ELR (cell line): ENCODE measurements around the gene DPYSL5.
"Not testable (repeated sequence)": the region's sequence is repeated elsewhere in the genome, so short reads cannot be mapped to it uniquely, and the experiment has no call there.

Experiments
- DNase-seq: peaks from one replicate; pipeline ENCODE4 v3.0.0-alpha.2; 2015; ENCODE audit warnings: low read depth

DPYSL5 gene

DNA sequence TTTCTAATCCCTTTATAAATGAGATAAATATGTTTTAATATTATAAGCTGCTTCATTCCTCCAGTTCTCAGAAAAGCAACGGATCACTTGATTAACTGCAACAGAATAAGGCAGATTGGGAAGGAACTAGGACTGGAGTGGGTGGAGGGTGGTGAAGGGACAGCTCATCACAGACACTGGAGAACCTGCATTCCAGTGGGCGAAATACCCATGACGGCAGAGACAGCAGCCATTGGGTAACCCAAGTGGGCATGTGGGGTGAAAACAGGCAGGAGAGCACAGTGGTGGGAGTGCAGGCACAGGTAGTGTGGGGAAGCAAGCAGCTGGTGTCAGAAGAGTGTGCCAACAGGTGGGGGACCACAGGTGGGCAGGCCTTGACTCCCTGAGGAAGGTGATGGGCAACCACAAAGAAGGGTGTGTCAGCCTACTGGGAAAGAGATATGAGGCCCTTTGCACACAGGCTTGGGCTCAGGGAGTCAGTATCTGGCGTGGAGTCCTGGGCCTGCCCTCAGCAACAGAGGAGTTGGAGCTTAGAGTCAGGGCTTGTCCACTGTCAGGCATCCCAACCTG lies 27.2 kb downstream of the DPYSL5 start:
- DNase-seq, result no peak

DNA sequence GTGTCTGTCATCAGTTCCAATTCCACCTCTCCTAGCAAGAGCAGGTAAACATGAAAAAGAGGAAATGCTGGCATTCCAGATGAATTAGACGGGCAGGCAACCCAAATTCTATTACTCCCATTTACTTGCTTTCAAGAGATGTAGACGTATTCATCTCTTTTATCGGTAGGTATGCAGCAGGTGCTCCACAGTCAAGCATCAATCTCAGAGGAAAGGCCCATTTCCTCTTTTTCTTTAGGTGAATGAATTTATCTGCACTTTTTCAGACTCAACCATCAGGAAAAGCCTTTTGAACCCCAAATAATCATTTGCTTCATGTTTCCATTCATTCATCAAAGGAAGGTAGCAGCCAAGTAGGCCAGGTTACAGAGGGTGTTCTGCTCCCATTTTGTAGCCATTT lies 27.9 kb downstream of the DPYSL5 start:
- no peak for DNase-seq

DNA sequence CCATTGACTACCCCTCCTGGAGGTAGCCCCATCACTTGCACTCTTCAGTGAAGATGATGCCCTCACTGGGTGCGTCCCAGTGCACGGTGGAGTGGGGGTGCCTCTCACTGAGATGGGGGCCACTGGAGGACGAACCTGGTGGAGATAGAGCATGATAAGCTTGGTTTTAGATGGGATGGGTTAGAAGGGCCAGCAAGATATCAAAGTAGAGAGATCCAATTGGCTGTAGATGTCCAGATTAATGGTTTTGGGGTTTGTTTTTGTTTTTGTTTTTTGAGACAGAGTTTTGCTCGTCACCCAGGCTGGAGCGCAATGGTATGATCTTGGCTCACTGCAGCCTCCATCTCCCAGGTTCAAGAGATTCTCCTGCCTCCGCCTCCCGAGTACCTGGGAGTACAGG lies 28.3 kb downstream of the DPYSL5 start:
- no peak for DNase-seq

- DNase-seq, result no peak
Measured at GRCh38 chr2:26877276-26877675, 29.3 kb downstream of the DPYSL5 start.

DNA sequence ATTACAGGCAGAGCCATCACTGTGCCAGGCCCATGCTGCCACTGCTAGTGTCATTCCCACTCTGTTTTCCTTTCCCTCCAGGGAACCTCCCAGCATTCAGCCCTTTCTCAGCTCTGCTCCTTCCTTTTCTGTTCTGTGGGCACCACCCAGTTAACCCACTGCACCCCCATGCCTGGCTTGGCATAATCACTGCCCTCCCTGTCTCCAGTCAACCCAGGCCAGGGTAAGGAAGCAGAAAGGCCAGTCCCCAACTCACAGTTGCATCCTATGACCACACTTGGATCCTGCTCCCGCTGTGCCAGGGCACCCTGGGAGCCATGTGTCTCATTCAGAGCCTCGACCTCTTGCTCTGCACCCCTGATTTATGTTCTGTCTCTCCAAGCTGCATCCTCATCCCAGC lies 32.2 kb downstream of the DPYSL5 start:
- no peak for DNase-seq

GRCh38 chr2:26880910-26881435 lies 33.0 kb downstream of the DPYSL5 start:
- DNase-seq, result no peak

- not testable (repeated sequence) for DNase-seq
Measured at GRCh38 chr2:26882220-26882619, 34.3 kb downstream of the DPYSL5 start.

GRCh38 chr2:26883956-26884355 lies 36.0 kb downstream of the DPYSL5 start:
- DNase-seq, result no peak

DNA sequence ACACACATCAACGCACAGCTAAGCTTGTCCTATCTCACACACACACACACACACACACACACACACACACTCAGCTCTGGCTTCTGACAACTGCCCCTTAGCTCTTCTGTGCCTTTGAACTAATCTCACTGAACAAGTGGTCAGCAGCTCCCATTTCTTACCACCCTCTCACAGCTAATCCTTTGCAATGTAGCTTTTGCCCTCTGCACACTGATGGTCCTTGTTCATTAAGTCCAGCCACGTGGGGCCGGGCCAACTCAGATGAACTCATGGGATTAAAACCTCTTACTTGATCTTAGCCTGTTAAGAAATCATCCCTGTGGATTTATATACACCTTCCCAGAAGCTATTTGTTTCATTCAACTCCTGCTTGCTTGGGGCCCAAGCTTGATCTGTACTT lies 36.6 kb downstream of the DPYSL5 start:
- no peak for DNase-seq

- DNase-seq, result no peak
Measured at GRCh38 chr2:26885651-26886329, 37.9 kb downstream of the DPYSL5 start.

GRCh38 chr2:26886736-26887135 lies 38.8 kb downstream of the DPYSL5 start:
- DNase-seq, result no peak

GRCh38 chr2:26887151-26887550 lies 39.2 kb downstream of the DPYSL5 start:
- DNase-seq, result no peak

DNA sequence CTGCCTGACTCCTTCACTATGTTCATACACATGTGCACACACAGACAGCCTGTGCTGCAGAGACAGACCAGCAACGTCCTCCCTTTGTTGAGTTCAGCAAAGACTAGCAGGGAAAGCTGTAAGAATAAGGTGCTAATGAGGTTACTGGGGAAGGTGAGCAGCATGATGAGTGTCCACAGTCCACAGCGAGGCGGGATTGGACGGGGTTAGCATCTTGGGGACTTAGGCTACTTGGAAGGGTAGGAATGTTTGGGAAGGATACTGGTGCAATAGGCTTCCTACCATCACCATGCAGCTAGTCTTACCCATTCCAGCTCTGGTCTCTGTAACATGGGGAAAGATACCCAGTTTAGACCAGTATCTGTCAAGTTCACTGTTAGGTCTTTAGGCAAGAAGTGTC lies 41.9 kb downstream of the DPYSL5 start:
- DNase-seq, result no peak

DNA sequence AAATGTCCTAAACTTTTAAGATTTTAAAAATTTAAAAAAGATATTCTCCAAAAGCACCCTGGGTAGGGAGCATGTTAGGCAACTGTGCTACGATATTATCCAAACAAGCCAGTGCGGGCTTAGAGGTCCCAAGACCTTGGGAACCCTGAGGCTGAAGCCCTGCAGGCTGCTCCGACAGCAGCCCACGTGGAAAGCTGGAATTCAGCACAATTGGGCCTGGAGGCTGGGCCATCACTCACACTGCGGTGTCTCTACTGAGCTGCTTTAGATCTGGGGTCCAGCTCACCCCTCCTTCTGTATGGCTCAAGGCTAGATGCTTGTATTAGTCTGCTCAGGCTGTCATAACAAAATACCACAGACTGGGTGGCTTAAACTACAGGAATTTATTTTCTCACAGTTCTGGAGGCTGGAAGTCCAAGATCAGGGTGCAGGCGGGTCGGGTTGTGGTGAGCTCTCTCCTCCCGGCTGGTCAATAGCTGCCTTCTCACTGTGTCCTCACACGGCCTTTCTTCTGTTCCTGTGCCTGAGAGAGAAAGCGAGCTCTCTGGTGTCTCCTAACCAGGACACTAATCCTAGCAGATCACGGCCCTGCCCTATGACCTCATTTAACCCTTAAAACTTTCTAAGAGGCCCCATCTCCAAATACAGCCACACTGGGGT lies 42.5 kb downstream of the DPYSL5 start:
- DNase-seq, result no peak

DNA sequence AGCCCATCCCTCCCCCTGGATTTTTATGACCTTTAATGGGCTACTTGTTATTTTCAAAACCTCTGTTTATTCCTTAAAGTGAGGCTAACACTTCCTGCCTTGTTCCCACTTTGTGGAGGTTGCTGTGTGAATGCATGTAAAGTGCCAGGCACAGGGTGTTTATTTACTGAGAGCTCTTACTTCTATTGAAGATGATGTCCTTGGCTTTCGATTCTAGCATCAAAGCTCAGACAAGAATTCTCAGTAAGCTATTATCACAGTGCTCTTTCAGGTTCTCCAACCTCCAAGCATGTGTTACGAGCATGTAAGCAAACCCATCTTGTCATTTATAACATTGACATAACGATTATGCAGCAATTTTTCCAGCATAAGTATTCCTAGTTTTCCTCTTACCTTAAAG lies 44.2 kb downstream of the DPYSL5 start:
- DNase-seq, result no peak

DNA sequence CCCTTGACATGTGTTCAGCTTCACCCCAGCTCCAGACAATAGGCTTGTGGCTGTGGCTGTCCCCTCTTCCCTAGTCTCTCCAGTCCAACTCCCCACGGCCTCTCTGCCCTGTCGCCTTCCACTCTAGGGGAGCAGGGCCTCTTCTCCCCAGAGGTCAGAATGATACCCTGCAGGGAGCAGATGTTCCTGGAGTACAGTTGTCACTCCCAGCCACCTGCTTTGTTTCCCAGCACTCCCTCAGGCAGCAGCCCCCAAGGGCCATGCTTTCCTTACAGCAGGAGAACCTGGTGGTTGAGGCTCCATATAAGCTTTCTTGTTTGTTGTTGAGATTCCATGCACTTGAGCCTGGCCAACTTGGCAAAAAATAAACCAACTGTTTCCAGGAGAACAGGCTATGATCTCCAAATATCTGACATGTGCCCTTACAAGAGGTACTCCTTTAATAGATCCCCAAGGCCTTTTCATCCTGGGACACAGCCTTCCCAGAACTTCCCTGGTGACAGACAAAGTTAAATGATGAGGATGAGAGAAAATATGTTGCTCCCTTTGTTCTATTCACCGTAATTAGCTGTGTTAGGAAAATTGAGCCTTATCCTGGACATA lies 45.1 kb downstream of the DPYSL5 start:
- no peak for DNase-seq

GRCh38 chr2:26894136-26894535 lies 46.2 kb downstream of the DPYSL5 start:
- no peak for DNase-seq

GRCh38 chr2:26897807-26898479 lies 50.0 kb downstream of the DPYSL5 start:
- no peak for DNase-seq

DNA sequence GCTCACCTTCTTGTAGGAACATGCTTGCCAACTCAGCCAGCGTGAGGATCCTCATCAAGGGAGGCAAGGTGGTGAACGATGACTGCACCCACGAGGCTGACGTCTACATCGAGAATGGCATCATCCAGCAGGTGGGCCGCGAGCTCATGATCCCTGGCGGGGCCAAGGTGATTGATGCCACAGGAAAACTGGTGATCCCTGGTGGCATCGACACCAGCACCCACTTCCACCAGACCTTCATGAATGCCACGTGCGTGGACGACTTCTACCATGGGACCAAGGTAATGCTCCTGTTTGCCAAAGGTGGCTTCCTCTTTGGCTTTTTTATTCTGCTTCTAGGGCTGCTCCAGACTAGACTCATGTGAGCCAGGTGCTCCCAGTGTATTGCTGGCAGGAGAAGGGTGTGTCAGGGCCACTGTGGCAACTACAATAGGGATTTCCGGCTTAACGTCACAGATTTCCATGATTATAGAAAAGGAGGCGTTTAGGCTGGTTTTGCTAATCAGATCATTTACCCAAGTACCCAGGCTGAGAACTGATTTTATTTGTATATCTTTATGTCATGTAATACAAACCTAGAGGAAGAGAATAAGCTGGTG lies 50.6 kb downstream of the DPYSL5 start:
- no peak for DNase-seq

- no peak for DNase-seq
Measured at GRCh38 chr2:26899500-26900164, 51.7 kb downstream of the DPYSL5 start.

DNA sequence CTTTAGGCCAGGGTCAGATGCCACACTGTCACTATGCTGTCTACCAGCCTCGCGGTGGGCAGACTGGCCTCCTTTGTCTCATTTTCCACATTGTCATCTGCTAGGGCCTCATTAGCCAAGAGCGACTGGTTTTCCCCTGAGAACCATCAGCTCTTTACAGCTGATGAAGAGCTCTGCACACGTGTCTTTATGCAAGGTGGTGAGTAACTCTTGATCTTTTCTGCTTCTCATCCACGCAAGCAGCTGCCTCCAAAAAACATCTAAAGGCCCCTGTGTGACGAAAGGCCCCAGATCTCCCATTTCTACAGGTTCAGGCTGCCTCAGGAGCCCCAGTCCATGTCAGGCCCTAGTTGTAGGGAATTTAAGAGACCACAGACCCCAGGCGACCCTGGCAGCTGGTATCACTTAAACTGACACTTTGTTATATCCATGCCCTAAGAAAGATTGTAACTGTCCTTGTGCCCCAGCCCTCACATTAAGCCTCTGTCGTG lies 52.9 kb downstream of the DPYSL5 start:
- DNase-seq, result no peak
